ENCODE measurements around the gene KDM5A. TPM values are rescaled to one million over a fixed set of nuclear protein-coding genes. Genes with fewer than 3 reads are reported as not detected.

The KDM5A gene
- total RNA-seq, 1 donor from 2014 or later: 79.8 TPM

- no peak overlapping the region for H3K27ac ChIP-seq (ENCODE audit: low read depth, low read length)
- peaks cover 53% of the 10 kb centered on the region for H3K36me3 ChIP-seq (ENCODE audit: insufficient read depth, low read length)
- H3K4me1 Mint-ChIP-seq (ENCODE audit: low read depth, unreplicated experiment): no peaks in the 10 kb centered on the region
- no peaks in the 10 kb centered on the region for H3K9me3 Mint-ChIP-seq (ENCODE audit: unreplicated experiment)
- FAIRE-seq (no peak), DNase-seq (ENCODE audit: low read depth) (no peak)
- no peaks in the 10 kb centered on the region for H3K27me3 ChIP-seq (ENCODE audit: insufficient read depth, low read length)
- H3K4me3 ChIP-seq (ENCODE audit: insufficient read depth, low read depth, low read length): no peak overlapping the region
- H3K9me3 ChIP-seq (ENCODE audit: insufficient read depth, low read depth, low read length): no peaks in the 10 kb centered on the region
- H3K4me3 Mint-ChIP-seq (ENCODE audit: unreplicated experiment): no peak overlapping the region
- no peak overlapping the region for H3K9ac ChIP-seq (ENCODE audit: low read length)
- H3K4me2 ChIP-seq (ENCODE audit: low read length): no peak overlapping the region
- H4K20me1 ChIP-seq (ENCODE audit: insufficient read depth, low read length): peaks cover 10% of the 10 kb centered on the region
- peaks cover 2% of the 10 kb centered on the region for H3K79me2 ChIP-seq (ENCODE audit: insufficient read depth, low read length)
- no peak for TF ChIP-seq CTCF (IDR thresholded peaks at IDR 0.05; ENCODE audit: insufficient read depth, low read depth, low read length)
- no peak for TF ChIP-seq EZH2 (IDR thresholded peaks at IDR 0.05; ENCODE audit: insufficient read depth, low read length)
- no peaks in the 10 kb centered on the region for H3K4me1 ChIP-seq (ENCODE audit: insufficient read depth, low read length)
- H3K27me3 Mint-ChIP-seq (ENCODE audit: low read depth, unreplicated experiment): no peaks in the 10 kb centered on the region
- no peak overlapping the region for H3K27ac Mint-ChIP-seq (ENCODE audit: unreplicated experiment)
- H3K36me3 Mint-ChIP-seq (ENCODE audit: low read depth, unreplicated experiment): peaks cover 33% of the 10 kb centered on the region
- no peak overlapping the region for H2AFZ ChIP-seq (ENCODE audit: low read depth, low read length)
Measured at GRCh38 chr12:321606-322326, 67.4 kb downstream of the KDM5A start.

- H3K9me3 ChIP-seq (ENCODE audit: insufficient read depth, low read depth, low read length): no peaks in the 10 kb centered on the region
- Mint-ChIP-seq H3K9me3 (ENCODE audit: unreplicated experiment) (no peaks in the 10 kb centered on the region), H3K27me3 (ENCODE audit: low read depth, unreplicated experiment) (no peaks in the 10 kb centered on the region), H3K4me3 (ENCODE audit: unreplicated experiment) (no peak overlapping the region), H3K36me3 (ENCODE audit: low read depth, unreplicated experiment) (peaks cover 32% of the 10 kb centered on the region), H3K27ac (ENCODE audit: unreplicated experiment) (no peak overlapping the region), H3K4me1 (ENCODE audit: low read depth, unreplicated experiment) (no peaks in the 10 kb centered on the region)
- H3K4me2 ChIP-seq (ENCODE audit: low read length): no peak overlapping the region
- no peak overlapping the region for H3K4me3 ChIP-seq (ENCODE audit: insufficient read depth, low read depth, low read length)
- H3K4me1 ChIP-seq (ENCODE audit: insufficient read depth, low read length): no peaks in the 10 kb centered on the region
- peaks cover 20% of the 10 kb centered on the region for H4K20me1 ChIP-seq (ENCODE audit: insufficient read depth, low read length)
- DNase-seq (ENCODE audit: low read depth): peak; percentile 23
- peaks cover 4% of the 10 kb centered on the region for H3K79me2 ChIP-seq (ENCODE audit: insufficient read depth, low read length)
- TF ChIP-seq CTCF (IDR thresholded peaks at IDR 0.05; ENCODE audit: insufficient read depth, low read depth, low read length) (no peak), EZH2 (IDR thresholded peaks at IDR 0.05; ENCODE audit: insufficient read depth, low read length) (no peak)
- no peak overlapping the region for H2AFZ ChIP-seq (ENCODE audit: low read depth, low read length)
- peak; percentile 47 for FAIRE-seq
- H3K27me3 ChIP-seq (ENCODE audit: insufficient read depth, low read length): no peaks in the 10 kb centered on the region
- H3K9ac ChIP-seq (ENCODE audit: low read length): no peak overlapping the region
- no peak overlapping the region for H3K27ac ChIP-seq (ENCODE audit: low read depth, low read length)
- H3K36me3 ChIP-seq (ENCODE audit: insufficient read depth, low read length): peaks cover 57% of the 10 kb centered on the region
Measured at GRCh38 chr12:318759-319515, 70.2 kb downstream of the KDM5A start.
